Right lobe of liver (tissue), 4 donors: Measurements from ENCODE around the gene BRPF3.

Experiments
- CTCF ChIP-seq, 4 donors: fragments of 200-600 bp in 3 of 4; fragments of 450-650 bp in 1 of 4; IDR thresholded peaks; one replicate each; pipeline versions ENCODE4 v1.5.1 to v1.8.0; 2016 to 2022; ENCODE audit warnings: antibody characterized with exemption in 4 of 4, mild to moderate bottlenecking in 2 of 4
- POLR2A ChIP-seq: fragments of 450-650 bp; IDR thresholded peaks from one replicate; pipeline ENCODE4 v1.6.1; 2017; ENCODE audit warnings: antibody characterized with exemption, mild to moderate bottlenecking
- donor health status: DM: no; HTN: no; CAD: no.
- donor health status: DM: no; HTN: no; CAD: no.
- donor health status: DM: no; HTN: yes; CAD: no.

DNA sequence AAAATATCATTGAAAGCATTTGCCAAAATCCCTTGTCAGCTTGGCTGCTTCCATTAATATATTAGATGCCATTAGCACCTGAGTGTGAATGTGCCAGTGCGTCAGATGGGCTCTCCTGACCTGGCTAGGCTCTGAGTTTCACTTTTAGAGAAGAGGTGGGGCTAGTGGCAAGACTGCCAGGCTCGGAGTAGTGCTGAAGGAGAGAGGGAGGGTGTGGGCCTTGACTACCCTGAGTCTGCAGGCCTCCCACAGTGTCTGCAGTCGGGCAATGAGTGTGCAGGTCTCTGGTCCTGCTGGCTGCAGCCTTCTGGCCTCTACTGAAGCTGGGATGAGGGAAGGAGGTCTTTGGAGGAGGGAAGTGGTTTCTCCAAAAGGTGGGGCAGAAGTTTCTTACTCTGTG lies 38.8 kb downstream of the BRPF3 start:
- TF ChIP-seq CTCF (IDR thresholded peaks at IDR 0.05) (no peak), POLR2A (no peak)
